ENCODE data around the gene SLU7.

DNA sequence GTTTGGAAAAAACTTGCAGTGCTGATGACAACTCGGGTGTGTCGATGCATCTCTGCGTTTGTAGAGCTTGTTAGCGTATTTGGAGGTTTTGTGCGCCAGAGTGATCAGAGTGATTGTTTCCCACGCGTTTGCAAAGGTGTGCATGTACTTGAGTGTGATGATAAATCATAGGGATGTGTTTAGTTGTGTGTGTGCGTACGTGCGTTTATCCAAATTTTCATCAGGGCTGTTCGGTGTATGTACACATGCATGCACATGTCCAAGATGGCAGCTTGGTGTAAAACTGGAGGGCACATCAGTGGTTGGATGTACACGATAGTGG lies 48.2 kb downstream of the SLU7 start:
- TF ChIP-seq POLR2A (IDR thresholded peaks at IDR 0.05; ENCODE audit: borderline replicate concordance, extremely low read depth, insufficient read depth, insufficient read length) (no peak), EZH2phosphoT487 (IDR thresholded peaks at IDR 0.05; ENCODE audit: borderline replicate concordance) (no peak), YY1 (IDR thresholded peaks at IDR 0.05; ENCODE audit: extremely low read depth, insufficient replicate concordance, low read depth, low read length) (no peak), EZH2 (IDR thresholded peaks at IDR 0.05) (no peak), POLR2AphosphoS5 (IDR thresholded peaks at IDR 0.05; ENCODE audit: low read depth, low read length) (no peak), RAD21 (IDR thresholded peaks at IDR 0.05; ENCODE audit: low read depth) (no peak), ZFX (IDR thresholded peaks at IDR 0.05) (no peak), ELF1 (IDR thresholded peaks at IDR 0.05; ENCODE audit: borderline replicate concordance, low read depth) (no peak), CEBPB (IDR thresholded peaks at IDR 0.05; ENCODE audit: low read depth) (no peak), JUND (IDR thresholded peaks at IDR 0.05) (no peak)
- TF ChIP-seq, protein P1, sequence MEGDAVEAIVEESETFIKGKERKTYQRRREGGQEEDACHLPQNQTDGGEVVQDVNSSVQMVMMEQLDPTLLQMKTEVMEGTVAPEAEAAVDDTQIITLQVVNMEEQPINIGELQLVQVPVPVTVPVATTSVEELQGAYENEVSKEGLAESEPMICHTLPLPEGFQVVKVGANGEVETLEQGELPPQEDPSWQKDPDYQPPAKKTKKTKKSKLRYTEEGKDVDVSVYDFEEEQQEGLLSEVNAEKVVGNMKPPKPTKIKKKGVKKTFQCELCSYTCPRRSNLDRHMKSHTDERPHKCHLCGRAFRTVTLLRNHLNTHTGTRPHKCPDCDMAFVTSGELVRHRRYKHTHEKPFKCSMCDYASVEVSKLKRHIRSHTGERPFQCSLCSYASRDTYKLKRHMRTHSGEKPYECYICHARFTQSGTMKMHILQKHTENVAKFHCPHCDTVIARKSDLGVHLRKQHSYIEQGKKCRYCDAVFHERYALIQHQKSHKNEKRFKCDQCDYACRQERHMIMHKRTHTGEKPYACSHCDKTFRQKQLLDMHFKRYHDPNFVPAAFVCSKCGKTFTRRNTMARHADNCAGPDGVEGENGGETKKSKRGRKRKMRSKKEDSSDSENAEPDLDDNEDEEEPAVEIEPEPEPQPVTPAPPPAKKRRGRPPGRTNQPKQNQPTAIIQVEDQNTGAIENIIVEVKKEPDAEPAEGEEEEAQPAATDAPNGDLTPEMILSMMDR (IDR thresholded peaks at IDR 0.05 in 2 of 3, conservative IDR thresholded peaks at IDR 0.05 in 1 of 3; ENCODE audit: borderline replicate concordance in 1 of 3, insufficient read depth in 1 of 3, low read depth in 2 of 3, low read length in 2 of 3) = no peak
- TF ChIP-seq, protein P2, sequence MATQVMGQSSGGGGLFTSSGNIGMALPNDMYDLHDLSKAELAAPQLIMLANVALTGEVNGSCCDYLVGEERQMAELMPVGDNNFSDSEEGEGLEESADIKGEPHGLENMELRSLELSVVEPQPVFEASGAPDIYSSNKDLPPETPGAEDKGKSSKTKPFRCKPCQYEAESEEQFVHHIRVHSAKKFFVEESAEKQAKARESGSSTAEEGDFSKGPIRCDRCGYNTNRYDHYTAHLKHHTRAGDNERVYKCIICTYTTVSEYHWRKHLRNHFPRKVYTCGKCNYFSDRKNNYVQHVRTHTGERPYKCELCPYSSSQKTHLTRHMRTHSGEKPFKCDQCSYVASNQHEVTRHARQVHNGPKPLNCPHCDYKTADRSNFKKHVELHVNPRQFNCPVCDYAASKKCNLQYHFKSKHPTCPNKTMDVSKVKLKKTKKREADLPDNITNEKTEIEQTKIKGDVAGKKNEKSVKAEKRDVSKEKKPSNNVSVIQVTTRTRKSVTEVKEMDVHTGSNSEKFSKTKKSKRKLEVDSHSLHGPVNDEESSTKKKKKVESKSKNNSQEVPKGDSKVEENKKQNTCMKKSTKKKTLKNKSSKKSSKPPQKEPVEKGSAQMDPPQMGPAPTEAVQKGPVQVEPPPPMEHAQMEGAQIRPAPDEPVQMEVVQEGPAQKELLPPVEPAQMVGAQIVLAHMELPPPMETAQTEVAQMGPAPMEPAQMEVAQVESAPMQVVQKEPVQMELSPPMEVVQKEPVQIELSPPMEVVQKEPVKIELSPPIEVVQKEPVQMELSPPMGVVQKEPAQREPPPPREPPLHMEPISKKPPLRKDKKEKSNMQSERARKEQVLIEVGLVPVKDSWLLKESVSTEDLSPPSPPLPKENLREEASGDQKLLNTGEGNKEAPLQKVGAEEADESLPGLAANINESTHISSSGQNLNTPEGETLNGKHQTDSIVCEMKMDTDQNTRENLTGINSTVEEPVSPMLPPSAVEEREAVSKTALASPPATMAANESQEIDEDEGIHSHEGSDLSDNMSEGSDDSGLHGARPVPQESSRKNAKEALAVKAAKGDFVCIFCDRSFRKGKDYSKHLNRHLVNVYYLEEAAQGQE (IDR thresholded peaks at IDR 0.05; ENCODE audit: low read depth) = no peak
- TF ChIP-seq, protein P3, sequence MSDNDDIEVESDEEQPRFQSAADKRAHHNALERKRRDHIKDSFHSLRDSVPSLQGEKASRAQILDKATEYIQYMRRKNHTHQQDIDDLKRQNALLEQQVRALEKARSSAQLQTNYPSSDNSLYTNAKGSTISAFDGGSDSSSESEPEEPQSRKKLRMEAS (IDR thresholded peaks at IDR 0.05) = no peak
